Kidney (tissue), 14 donors: ENCODE data around the gene DNAL4. TPM values are rescaled to one million over a fixed set of nuclear protein-coding genes. Genes with fewer than 3 reads are reported as not detected.

Experiments
- DNase-seq, 5 donors: peaks; one replicate each; pipeline ENCODE4 v3.0.0-alpha.2; 2013 to 2020
- FAIRE-seq: peaks from 2 replicates; lab custom pipeline; 2012; peaks lifted over from hg19 to GRCh38; lab: Jason Lieb, UNC
- H3K27ac ChIP-seq, 2 donors: one replicate each; pipeline ENCODE4 v1.7.0; 2013; ENCODE audit warnings: low read depth in 2 of 2, low read length in 2 of 2, inconsistent platforms in 1 of 2
- H3K27me3 ChIP-seq: one replicate; pipeline ENCODE4 v1.7.1; 2013; ENCODE audit warnings: low read length, inconsistent platforms; ENCODE audit not compliant: control insufficient read depth, insufficient read depth
- H3K36me3 ChIP-seq, 3 donors: one replicate each; pipeline versions ENCODE4 v1.7.0 to v1.7.1; 2013; ENCODE audit warnings: low read length in 3 of 3, control low read depth in 1 of 3, inconsistent platforms in 1 of 3; ENCODE audit not compliant: insufficient read depth in 3 of 3, control insufficient read depth in 2 of 3
- H3K4me1 ChIP-seq, 3 donors: one replicate each; pipeline versions ENCODE4 v1.7.0 to v1.7.1; 2013; ENCODE audit warnings: low read length in 3 of 3, inconsistent platforms in 1 of 3, low read depth in 1 of 3; ENCODE audit not compliant: control insufficient read depth in 2 of 3, insufficient read depth in 2 of 3
- H3K4me3 ChIP-seq, 3 donors: one replicate each; pipeline versions ENCODE4 v1.7.0 to v1.8.1; 2013; ENCODE audit warnings: low read length in 3 of 3, control low read depth in 1 of 3, inconsistent platforms in 1 of 3
- H3K9ac ChIP-seq, 3 donors: one replicate each; pipeline versions ENCODE4 v1.7.0 to v1.7.1; 2013; ENCODE audit warnings: low read length in 3 of 3, control low read depth in 1 of 3, inconsistent platforms in 1 of 3
- H3K9me3 ChIP-seq, 3 donors: one replicate each; pipeline versions ENCODE4 v1.7.0 to v1.7.1; 2013; ENCODE audit warnings: low read length in 3 of 3, control low read depth in 1 of 3, inconsistent platforms in 1 of 3; ENCODE audit not compliant: control insufficient read depth in 2 of 3, insufficient read depth in 1 of 3
- intact Hi-C: fragments of 100-400 bp; cut with DNase I; formaldehyde crosslinking; loops from one replicate; pipeline ENCODE4 v1.11.1; 2022
- polyA plus RNA-seq: library from polyadenylated mRNA; stranded (reverse); fragments of 350-450 nt; fragmentation: Illumina TruSeq; extraction: RNeasy Lipid Tissue Mini Kit (QIAGEN cat#74804); gene quantifications from one replicate; pipeline ENCODE4 v1.2.3, GENCODE V29; 2014; ENCODE audit warnings: low read depth, low replicate concordance; ENCODE audit not compliant: insufficient read depth
- total RNA-seq: library from RNA; stranded (reverse); fragmentation: NEBNext Ultra II Directional; extraction: Animal tissue kit (Norgen Biotek cat#: 25700); gene quantifications from one replicate; pipeline ENCODE4 v1.2.1, GENCODE V29; 2021
- TF ChIP-seq, protein P1 (sequence below): IDR thresholded peaks from 3 replicates; pipeline ENCODE4 v1.5.1; 2012; ENCODE audit warnings: mild to moderate bottlenecking, moderate library complexity, borderline replicate concordance; ENCODE audit not compliant: insufficient read depth; ENCODE audit errors: extremely low read depth
- donor health status: control.
- donor health status: control.
- donor health status: control.
- donor health status: control.
- donor health status: control.
- donor health status: DM: yes; HTN: yes; CAD: no.
- donor health status: Normal renal cell carcinoma (clear cell type).

Gene DNAL4
- total and polyA plus RNA-seq, 2 donors from 2014 or later = 26.5 to 39.7 TPM

DNA sequence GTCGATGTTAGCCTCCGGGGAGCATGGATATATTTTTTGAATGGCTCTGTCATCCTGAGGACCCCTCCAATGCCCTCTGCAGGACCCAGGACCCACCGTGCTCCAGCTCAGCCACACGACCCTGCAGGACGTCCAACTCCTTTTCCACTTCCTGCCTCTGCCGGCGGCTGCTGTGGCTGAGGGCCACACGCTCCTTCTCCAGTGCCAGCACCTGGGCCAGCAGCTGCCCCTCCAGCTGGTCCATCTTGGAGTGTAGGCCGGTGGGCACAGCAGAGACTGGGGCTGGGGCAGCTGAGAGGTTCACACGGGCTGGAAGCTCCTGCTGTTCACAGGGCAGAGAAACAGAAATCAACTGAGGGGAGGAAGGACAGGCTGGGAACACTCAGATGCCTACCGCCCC is 34.2 kb upstream of the DNAL4 start:
- H3K4me1 ChIP-seq = no peaks in the 10 kb centered on the region
- no peak overlapping the region for H3K4me3 ChIP-seq
- FAIRE-seq = no peak
- TF ChIP-seq, protein P1, sequence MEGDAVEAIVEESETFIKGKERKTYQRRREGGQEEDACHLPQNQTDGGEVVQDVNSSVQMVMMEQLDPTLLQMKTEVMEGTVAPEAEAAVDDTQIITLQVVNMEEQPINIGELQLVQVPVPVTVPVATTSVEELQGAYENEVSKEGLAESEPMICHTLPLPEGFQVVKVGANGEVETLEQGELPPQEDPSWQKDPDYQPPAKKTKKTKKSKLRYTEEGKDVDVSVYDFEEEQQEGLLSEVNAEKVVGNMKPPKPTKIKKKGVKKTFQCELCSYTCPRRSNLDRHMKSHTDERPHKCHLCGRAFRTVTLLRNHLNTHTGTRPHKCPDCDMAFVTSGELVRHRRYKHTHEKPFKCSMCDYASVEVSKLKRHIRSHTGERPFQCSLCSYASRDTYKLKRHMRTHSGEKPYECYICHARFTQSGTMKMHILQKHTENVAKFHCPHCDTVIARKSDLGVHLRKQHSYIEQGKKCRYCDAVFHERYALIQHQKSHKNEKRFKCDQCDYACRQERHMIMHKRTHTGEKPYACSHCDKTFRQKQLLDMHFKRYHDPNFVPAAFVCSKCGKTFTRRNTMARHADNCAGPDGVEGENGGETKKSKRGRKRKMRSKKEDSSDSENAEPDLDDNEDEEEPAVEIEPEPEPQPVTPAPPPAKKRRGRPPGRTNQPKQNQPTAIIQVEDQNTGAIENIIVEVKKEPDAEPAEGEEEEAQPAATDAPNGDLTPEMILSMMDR = no peak
- H3K27me3 ChIP-seq = no peaks in the 10 kb centered on the region
- H3K36me3 ChIP-seq = no peaks in the 10 kb centered on the region
- H3K9me3 ChIP-seq = peaks cover 0 to 7% (median 0%) of the 10 kb centered on the region in 3 donors
- intact Hi-C loops = no loop called here
- peak in 1 of 5 donors; percentile 40 for DNase-seq
- H3K9ac ChIP-seq = no peak overlapping the region
- H3K27ac ChIP-seq = no peak overlapping the region

DNA sequence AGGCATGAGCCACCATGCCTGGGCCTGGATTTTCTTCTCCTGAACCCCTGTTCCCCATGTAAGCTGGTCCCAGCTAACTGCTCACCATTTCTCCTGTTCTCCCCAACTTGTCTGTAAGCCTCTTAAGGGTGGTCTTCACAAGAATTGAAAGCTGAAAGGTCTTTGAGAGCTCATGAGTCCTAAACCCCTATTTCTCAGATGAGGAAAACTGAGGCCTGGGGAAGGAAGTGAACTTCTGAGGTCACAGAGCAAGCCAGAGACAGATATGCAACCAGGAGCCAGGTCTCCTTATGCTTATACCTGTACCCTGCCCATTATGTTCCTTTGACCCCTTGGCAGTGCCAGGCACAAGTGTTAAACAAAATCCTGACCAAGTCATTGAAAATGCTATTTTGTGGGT is 33.6 kb upstream of the DNAL4 start:
- intact Hi-C loops = no loop called here

DNA sequence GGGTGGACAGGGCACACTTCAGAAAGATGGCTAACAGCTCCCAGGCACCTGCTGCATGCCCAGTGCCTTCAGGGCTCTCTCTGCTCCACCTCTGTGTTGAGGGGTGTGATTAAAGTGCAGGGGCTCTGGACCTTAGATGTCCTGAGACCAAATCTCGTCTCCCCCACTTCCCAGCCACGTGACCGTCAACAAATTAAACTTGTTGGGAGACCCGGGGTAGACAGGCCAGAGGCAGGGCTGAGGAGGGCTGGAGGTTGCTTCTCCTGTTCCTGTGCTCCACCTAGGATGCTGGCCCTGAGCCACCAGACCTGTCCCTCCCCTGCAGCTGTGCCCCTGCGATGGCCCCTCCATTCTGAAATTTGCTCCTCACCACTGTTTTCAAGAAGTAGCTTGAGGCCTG is 32.9 kb upstream of the DNAL4 start:
- no peaks in the 10 kb centered on the region for H3K36me3 ChIP-seq
- no peak overlapping the region for H3K27ac ChIP-seq
- FAIRE-seq = no peak
- intact Hi-C loops = no loop called here
- peak in 1 of 5 donors; percentile 29 for DNase-seq
- H3K9ac ChIP-seq = no peak overlapping the region
- H3K9me3 ChIP-seq = peaks cover 0 to 7% (median 0%) of the 10 kb centered on the region in 3 donors
- H3K27me3 ChIP-seq = no peaks in the 10 kb centered on the region
- no peaks in the 10 kb centered on the region for H3K4me1 ChIP-seq
- TF ChIP-seq, protein P1 = no peak
- no peak overlapping the region for H3K4me3 ChIP-seq

More for the DNA sequence above, 33.6 kb upstream of the DNAL4 start:
- TF ChIP-seq, protein P1 = no peak
- H3K9ac ChIP-seq = no peak overlapping the region
- H3K4me1 ChIP-seq = no peaks in the 10 kb centered on the region
- peaks cover 0 to 7% (median 0%) of the 10 kb centered on the region in 3 donors for H3K9me3 ChIP-seq
- no peaks in the 10 kb centered on the region for H3K36me3 ChIP-seq
- H3K4me3 ChIP-seq = no peak overlapping the region
- H3K27ac ChIP-seq = no peak overlapping the region
- FAIRE-seq (no peak), DNase-seq (no peak)
- no peaks in the 10 kb centered on the region for H3K27me3 ChIP-seq

DNA sequence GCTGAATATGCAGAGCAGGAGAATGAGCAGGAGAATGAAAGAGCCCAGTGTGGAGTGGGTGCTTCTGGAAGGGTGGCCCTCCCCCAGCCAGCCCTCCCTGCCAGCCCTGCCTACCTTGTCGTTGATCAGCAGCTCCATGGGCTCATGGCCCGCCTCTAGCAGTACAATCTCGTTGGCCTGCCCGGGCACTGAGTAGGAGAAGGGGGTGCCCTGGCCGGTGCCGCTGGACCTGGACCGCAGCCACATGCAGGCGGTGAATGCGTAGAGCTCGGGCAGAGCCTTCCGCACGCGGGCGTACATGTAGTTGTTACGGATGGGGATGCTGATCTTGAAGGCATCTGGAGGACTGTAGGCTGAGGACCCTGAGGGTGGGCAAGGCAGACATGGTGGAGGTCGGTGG is 32.4 kb upstream of the DNAL4 start:
- Histone ChIP-seq H3K27me3 (no peaks in the 10 kb centered on the region), H3K9me3 (peaks cover 0 to 7% (median 0%) of the 10 kb centered on the region in 3 donors), H3K4me3 (no peak overlapping the region), H3K9ac (no peak overlapping the region), H3K4me1 (no peaks in the 10 kb centered on the region), H3K27ac (no peak overlapping the region), H3K36me3 (no peaks in the 10 kb centered on the region)
- intact Hi-C loops = no loop called here
- DNase-seq (peak in 1 of 5 donors; percentile 51), FAIRE-seq (no peak)
- TF ChIP-seq, protein P1 = no peak
